GM12892 (cell line): ENCODE measurements around the gene FAM168B.

Experiments used
- POLR2A ChIP-seq: IDR thresholded peaks from 2 replicates; pipeline ENCODE4 v1.6.1; 2011; ENCODE audit warnings: low read depth, low read length, control low read depth
- POLR2AphosphoS5 ChIP-seq: IDR thresholded peaks from 2 replicates; pipeline ENCODE4 v1.6.1; 2011; ENCODE audit warnings: low read depth, low read length, control low read depth
- TAF1 ChIP-seq: IDR thresholded peaks from 2 replicates; pipeline ENCODE4 v1.6.1; 2011; ENCODE audit warnings: low read depth, mild to moderate bottlenecking, control low read depth, low read length, borderline replicate concordance

- TF ChIP-seq POLR2A (no peak), POLR2AphosphoS5 (no peak), TAF1 (no peak)
Measured at GRCh38 chr2:131039535-131039907, 53.7 kb downstream of the FAM168B start.
